IMR-90 (cell line): Measurements from ENCODE around the gene LACC1. TPM values are rescaled to one million over a fixed set of nuclear protein-coding genes. Genes with fewer than 3 reads are reported as not detected.

ENCODE experiments used
- ATAC-seq: fragments of 200-7000 bp; cut with Tn5 transposase; 2 replicates; pipeline ENCODE4 v1.9.1; 2020; ENCODE audit warnings: low read depth, mild to moderate bottlenecking, moderate library complexity
- BruUV-seq: library from RNA; stranded (reverse); fragments of 400-500 nt; replicated peaks from 2 replicates; lab custom pipeline; 2021; lab: Mats Ljungman, UMichigan
- CTCF ChIA-PET: fragments of 300-600 bp; formaldehyde crosslinking; extraction: SDS; loops from one replicate; lab custom pipeline; 2021; ENCODE audit warnings: antibody characterized with exemption; lab: Yijun Ruan, JAX
- POLR2A ChIA-PET: fragments of 300-600 bp; sonication (Branson Sonifier 250); formaldehyde crosslinking; loops from one replicate; lab custom pipeline; 2022; ENCODE audit warnings: antibody characterized with exemption; ENCODE audit not compliant: unreplicated experiment; lab: Charles Lee
- DNase-seq: peaks from one replicate; pipeline ENCODE4 v3.0.0; 2013
- H2AFZ ChIP-seq: replicated peaks from 2 replicates; pipeline ENCODE3; 2013; ENCODE audit warnings: low read length, mild to moderate bottlenecking; ENCODE audit not compliant: poor library complexity
- H2AK5ac ChIP-seq: 2 replicates; pipeline ENCODE4 v1.6.1; 2013; ENCODE audit warnings: low read depth, low read length, inconsistent platforms
- H2AK9ac ChIP-seq: replicated peaks from 2 replicates; pipeline ENCODE3; 2013; ENCODE audit warnings: mild to moderate bottlenecking, low read depth, low read length, moderate library complexity; ENCODE audit not compliant: poor library complexity
- H2BK120ac ChIP-seq: 2 replicates; pipeline ENCODE4 v1.6.1; 2013; ENCODE audit warnings: low read depth, low read length, inconsistent platforms
- H2BK15ac ChIP-seq: 3 replicates; pipeline ENCODE4 v1.6.1; 2013; ENCODE audit warnings: low read depth, low read length, inconsistent platforms
- H2BK20ac ChIP-seq: 2 replicates; pipeline ENCODE4 v1.6.1; 2013; ENCODE audit warnings: low read depth, mild to moderate bottlenecking, inconsistent platforms, low read length, moderate library complexity
- H2BK5ac ChIP-seq: 2 replicates; pipeline ENCODE4 v1.6.1; 2013; ENCODE audit warnings: mild to moderate bottlenecking, low read depth, low read length, inconsistent platforms; ENCODE audit not compliant: poor library complexity, severe bottlenecking
- H3K14ac ChIP-seq: replicated peaks from 2 replicates; pipeline ENCODE4 v1.6.1; 2013; ENCODE audit warnings: low read depth, low read length, inconsistent platforms
- H3K18ac ChIP-seq: 2 replicates; pipeline ENCODE4 v1.6.1; 2013; ENCODE audit warnings: low read depth, low read length, control low read depth
- H3K23ac ChIP-seq: 2 replicates; pipeline ENCODE4 v1.6.1; 2013; ENCODE audit warnings: low read depth, low read length, inconsistent platforms
- H3K27ac ChIP-seq: 2 replicates; pipeline ENCODE4 v1.5.1; 2013; ENCODE audit warnings: mild to moderate bottlenecking, control low read depth, low read length; ENCODE audit not compliant: insufficient read depth
- H3K27me3 ChIP-seq: 2 replicates; pipeline ENCODE4 v1.6.1; 2013; ENCODE audit warnings: low read length; ENCODE audit not compliant: control insufficient read depth, insufficient read depth
- H3K36me3 ChIP-seq: 2 replicates; pipeline ENCODE4 v1.6.1; 2013; ENCODE audit warnings: low read length, mixed read lengths; ENCODE audit not compliant: control insufficient read depth, insufficient read depth
- H3K4ac ChIP-seq: 2 replicates; pipeline ENCODE4 v1.6.1; 2013; ENCODE audit warnings: low read depth, low read length, inconsistent platforms
- H3K4me1 ChIP-seq: 2 replicates; pipeline ENCODE4 v1.6.1; 2013; ENCODE audit warnings: low read length, mixed read lengths; ENCODE audit not compliant: control insufficient read depth, insufficient read depth
- H3K4me2 ChIP-seq: 2 replicates; pipeline ENCODE4 v1.6.1; 2013; ENCODE audit warnings: low read depth, mild to moderate bottlenecking, control low read depth, low read length, moderate library complexity
- H3K4me3 ChIP-seq: 2 replicates; pipeline ENCODE4 v1.5.1; 2013; ENCODE audit warnings: low read depth, mild to moderate bottlenecking, control low read depth, low read length, moderate library complexity; ENCODE audit not compliant: insufficient read depth
- H3K56ac ChIP-seq: 2 replicates; pipeline ENCODE4 v1.6.1; 2013; ENCODE audit warnings: low read length, inconsistent platforms; ENCODE audit not compliant: insufficient read depth; ENCODE audit errors: extremely low read depth
- H3K79me1 ChIP-seq, 2 experiments: 2 replicates each; pipeline ENCODE4 v1.6.1; 2013; ENCODE audit warnings: low read length in 2 of 2, inconsistent platforms in 1 of 2, low read depth in 1 of 2
- H3K9ac ChIP-seq: 2 replicates; pipeline ENCODE4 v1.6.1; 2013; ENCODE audit warnings: low read depth, low read length, control low read depth
- H3K9me1 ChIP-seq: 2 replicates; pipeline ENCODE4 v1.6.1; 2013; ENCODE audit warnings: low read length, inconsistent platforms; ENCODE audit not compliant: insufficient read depth
- H3K9me3 ChIP-seq: 2 replicates; pipeline ENCODE4 v1.6.1; 2013; ENCODE audit warnings: low read length; ENCODE audit not compliant: control insufficient read depth, insufficient read depth
- H4K20me1 ChIP-seq: 2 replicates; pipeline ENCODE4 v1.6.1; 2013; ENCODE audit warnings: low read length, inconsistent platforms; ENCODE audit not compliant: insufficient read depth
- H4K5ac ChIP-seq: 2 replicates; pipeline ENCODE4 v1.6.1; 2013; ENCODE audit warnings: mild to moderate bottlenecking, low read depth, low read length, control low read depth
- H4K8ac ChIP-seq, 2 experiments: 2 replicates each; pipeline ENCODE4 v1.6.1; 2013; ENCODE audit warnings: low read depth in 2 of 2, low read length in 2 of 2, control low read depth in 1 of 2, inconsistent platforms in 1 of 2
- H4K91ac ChIP-seq: 2 replicates; pipeline ENCODE4 v1.6.1; 2013; ENCODE audit warnings: low read depth, low read length, inconsistent platforms; ENCODE audit not compliant: insufficient read depth
- BHLHE40 ChIP-seq: fragments of 150-350 bp; IDR thresholded peaks from 2 replicates; pipeline ENCODE4 v1.6.1; 2016; ENCODE audit warnings: mild to moderate bottlenecking, low read depth, low read length
- CEBPB ChIP-seq: IDR thresholded peaks from 2 replicates; pipeline ENCODE4 v1.6.1; 2012; ENCODE audit warnings: low read depth, low read length, improper control_type of control experiment
- CHD1 ChIP-seq: IDR thresholded peaks from 2 replicates; pipeline ENCODE4 v1.6.1; 2012; ENCODE audit warnings: low read depth, low read length, improper control_type of control experiment
- FOS ChIP-seq: fragments of 150-350 bp; IDR thresholded peaks from 2 replicates; pipeline ENCODE4 v1.6.1; 2016; ENCODE audit warnings: low read depth, low read length
- MAFK ChIP-seq: IDR thresholded peaks from 2 replicates; pipeline ENCODE4 v1.6.1; 2012; ENCODE audit warnings: low read depth, low read length, improper control_type of control experiment
- MAZ ChIP-seq: IDR thresholded peaks from 2 replicates; pipeline ENCODE4 v1.6.1; 2012; ENCODE audit warnings: low read depth, mild to moderate bottlenecking, low read length, improper control_type of control experiment, moderate library complexity, borderline replicate concordance
- MXI1 ChIP-seq: IDR thresholded peaks from 2 replicates; pipeline ENCODE4 v1.6.1; 2012; ENCODE audit warnings: low read depth, mild to moderate bottlenecking, low read length, moderate library complexity, borderline replicate concordance
- NFE2L2 ChIP-seq: fragments of 150-350 bp; IDR thresholded peaks from 2 replicates; pipeline ENCODE4 v1.6.1; 2016; ENCODE audit warnings: low read depth, mild to moderate bottlenecking, low read length
- POLR2A ChIP-seq: IDR thresholded peaks from 2 replicates; pipeline ENCODE4 v1.6.1; 2012; ENCODE audit warnings: mild to moderate bottlenecking, low read depth, low read length
- RAD21 ChIP-seq: IDR thresholded peaks from 2 replicates; pipeline ENCODE4 v1.6.1; 2012; ENCODE audit warnings: low read length, improper control_type of control experiment
- RCOR1 ChIP-seq: IDR thresholded peaks from 2 replicates; pipeline ENCODE4 v1.6.1; 2012; ENCODE audit warnings: mild to moderate bottlenecking, low read length, improper control_type of control experiment; ENCODE audit not compliant: insufficient replicate concordance
- RFX5 ChIP-seq: IDR thresholded peaks from 2 replicates; pipeline ENCODE4 v1.8.0; 2012; ENCODE audit warnings: low read depth, mild to moderate bottlenecking, low read length, moderate library complexity
- SMC3 ChIP-seq: fragments of 150-350 bp; IDR thresholded peaks from 2 replicates; pipeline ENCODE4 v1.6.1; 2016; ENCODE audit warnings: low read depth, mild to moderate bottlenecking, antibody characterized with exemption, low read length, moderate library complexity
- USF2 ChIP-seq: fragments of 150-350 bp; IDR thresholded peaks from 2 replicates; pipeline ENCODE4 v1.6.1; 2017; ENCODE audit warnings: mild to moderate bottlenecking, antibody characterized with exemption, low read length, low read depth
- WGBS, 2 experiments: methylation state at CpG; one replicate each; pipeline versions ENCODE4 v1.1.5 to v1.1.7; 2013; ENCODE audit warnings: missing lambda C conversion rate in 2 of 2; ENCODE audit not compliant: insufficient read length in 1 of 2; ENCODE audit errors: extremely low coverage in 2 of 2; 5-methylcytosine and 5-hydroxymethylcytosine counted together
- dilution Hi-C: fragments of 300-500 bp; cut with HindIII; formaldehyde crosslinking; loops from one replicate; pipeline ENCODE4 v1.14.3; 2018; ENCODE audit warnings: low sequenced_read_pairs; ENCODE audit not compliant: unreplicated experiment
- in situ Hi-C: fragments of 300-500 bp; cut with MboI; formaldehyde crosslinking; loops from 3 replicates; pipeline ENCODE4 v1.14.3; 2019; ENCODE audit warnings: low sequenced_read_pairs, inconsistent platforms, mixed read lengths
- intact Hi-C: fragments of 100-400 bp; cut with micrococcal nuclease; formaldehyde crosslinking; loops from 2 replicates; pipeline ENCODE4 v1.10.0; 2022
- polyA plus RNA-seq, 3 experiments: library from polyadenylated mRNA; depleted of rRNA; stranded (reverse); fragments of >200 nt; gene quantifications; 2 replicates each; pipeline ENCODE4 v1.2.3, GENCODE V29; 2012; ENCODE audit warnings: low replicate concordance in 1 of 3
- total RNA-seq: library from RNA; depleted of rRNA; stranded (reverse); fragments of >200 nt; gene quantifications from 2 replicates; pipeline ENCODE4 v1.2.3, GENCODE V29; 2012
- TF ChIP-seq, protein P1 (sequence below): conservative IDR thresholded peaks from 2 replicates; pipeline ENCODE4 v1.5.1; 2012; ENCODE audit warnings: mild to moderate bottlenecking, low read depth, low read length, improper control_type of control experiment
- TF ChIP-seq, protein P2 (sequence below): fragments of 150-350 bp; IDR thresholded peaks from 2 replicates; pipeline ENCODE4 v1.6.1; 2016; ENCODE audit warnings: low read depth, mild to moderate bottlenecking, low read length, moderate library complexity, borderline replicate concordance

The LACC1 gene
- total and polyA plus RNA-seq, 2 of the 4 experiments (the other 2 are of a cell fraction): 3.2 to 4.7 TPM

DNA sequence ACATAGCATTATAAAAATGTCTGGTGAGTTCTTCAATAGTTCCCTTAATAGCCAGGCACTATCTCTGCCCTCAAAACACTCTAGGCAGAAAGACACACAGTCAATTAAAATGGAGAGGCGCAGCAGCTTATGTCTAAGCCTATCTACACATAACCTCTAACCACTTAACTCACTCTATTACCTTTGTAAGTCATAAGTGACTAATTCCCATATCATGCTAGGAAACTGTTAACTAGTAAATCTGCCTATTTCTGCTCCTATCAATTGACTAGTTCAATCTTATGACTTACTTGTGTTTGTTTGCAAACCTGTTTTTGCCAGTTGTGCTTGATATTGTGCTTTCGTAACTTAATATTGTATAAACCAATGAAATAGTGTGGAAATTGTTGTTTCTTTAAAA lies 3.3 kb upstream of the LACC1 start:
- Histone ChIP-seq H3K27ac (no peak overlapping the region), H2BK20ac (no peak overlapping the region), H3K23ac (no peak overlapping the region), H4K91ac (no peak overlapping the region), H2AK9ac (no peak overlapping the region), H3K56ac (no peak overlapping the region), H3K4ac (no peak overlapping the region), H3K4me1 (peaks cover 10% of the 10 kb centered on the region), H4K5ac (no peak overlapping the region), H3K9ac (no peak overlapping the region), H3K18ac (no peak overlapping the region), H3K9me1 (peaks cover 6% of the 10 kb centered on the region; the same call in 1 of the 2 replicates), H3K14ac (no peak overlapping the region), H2BK120ac (no peak overlapping the region), H2AK5ac (no peak overlapping the region), H2BK5ac (no peak overlapping the region), H3K27me3 (no peaks in the 10 kb centered on the region), H2AFZ (no peak overlapping the region), H4K20me1 (no peaks in the 10 kb centered on the region), H3K36me3 (no peaks in the 10 kb centered on the region), H4K8ac (no peak overlapping the region), H3K4me3 (no peak overlapping the region), H2BK15ac (no peak overlapping the region), H3K9me3 (no peaks in the 10 kb centered on the region), H3K79me1 (peaks cover 0 to 16% of the 10 kb centered on the region in 2 experiments; a peak in 3 of 4 replicates), H3K4me2 (no peak overlapping the region)
- TF ChIP-seq CHD1 (no peak), RFX5 (no peak), BHLHE40 (no peak), USF2 (no peak), SMC3 (no peak), CEBPB (no peak), MXI1 (no peak), RAD21 (no peak), FOS (no peak), MAFK (no peak), POLR2A (no peak), NFE2L2 (no peak), MAZ (no peak), RCOR1 (no peak)
- TF ChIP-seq, protein P1, sequence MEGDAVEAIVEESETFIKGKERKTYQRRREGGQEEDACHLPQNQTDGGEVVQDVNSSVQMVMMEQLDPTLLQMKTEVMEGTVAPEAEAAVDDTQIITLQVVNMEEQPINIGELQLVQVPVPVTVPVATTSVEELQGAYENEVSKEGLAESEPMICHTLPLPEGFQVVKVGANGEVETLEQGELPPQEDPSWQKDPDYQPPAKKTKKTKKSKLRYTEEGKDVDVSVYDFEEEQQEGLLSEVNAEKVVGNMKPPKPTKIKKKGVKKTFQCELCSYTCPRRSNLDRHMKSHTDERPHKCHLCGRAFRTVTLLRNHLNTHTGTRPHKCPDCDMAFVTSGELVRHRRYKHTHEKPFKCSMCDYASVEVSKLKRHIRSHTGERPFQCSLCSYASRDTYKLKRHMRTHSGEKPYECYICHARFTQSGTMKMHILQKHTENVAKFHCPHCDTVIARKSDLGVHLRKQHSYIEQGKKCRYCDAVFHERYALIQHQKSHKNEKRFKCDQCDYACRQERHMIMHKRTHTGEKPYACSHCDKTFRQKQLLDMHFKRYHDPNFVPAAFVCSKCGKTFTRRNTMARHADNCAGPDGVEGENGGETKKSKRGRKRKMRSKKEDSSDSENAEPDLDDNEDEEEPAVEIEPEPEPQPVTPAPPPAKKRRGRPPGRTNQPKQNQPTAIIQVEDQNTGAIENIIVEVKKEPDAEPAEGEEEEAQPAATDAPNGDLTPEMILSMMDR: no peak
- TF ChIP-seq, protein P2, sequence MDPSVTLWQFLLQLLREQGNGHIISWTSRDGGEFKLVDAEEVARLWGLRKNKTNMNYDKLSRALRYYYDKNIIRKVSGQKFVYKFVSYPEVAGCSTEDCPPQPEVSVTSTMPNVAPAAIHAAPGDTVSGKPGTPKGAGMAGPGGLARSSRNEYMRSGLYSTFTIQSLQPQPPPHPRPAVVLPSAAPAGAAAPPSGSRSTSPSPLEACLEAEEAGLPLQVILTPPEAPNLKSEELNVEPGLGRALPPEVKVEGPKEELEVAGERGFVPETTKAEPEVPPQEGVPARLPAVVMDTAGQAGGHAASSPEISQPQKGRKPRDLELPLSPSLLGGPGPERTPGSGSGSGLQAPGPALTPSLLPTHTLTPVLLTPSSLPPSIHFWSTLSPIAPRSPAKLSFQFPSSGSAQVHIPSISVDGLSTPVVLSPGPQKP: no peak
- ATAC-seq: no peak
- dilution Hi-C loops (no loop called here), intact Hi-C loops (loop anchor here (2.0 to 10.0 kb wide), 7 partner anchors 89 to 1212 kb away; partner anchors contain the start of gene ENOX1), in situ Hi-C loops (loop anchor here (10.0 kb wide), 1 partner anchor 792 kb away; no protein-coding TSS in a partner anchor)
- ChIA-PET POLR2A (no interaction called here), CTCF (no interaction called here)
- no peak for DNase-seq
- 100% methylated on average over 1 of the region's 2 CpGs; no CpG with 5 or more reads in 1 of the 2 experiments for WGBS, 2 experiments
- no TSS peak for BruUV-seq
